ENCODE results near the gene AK2. TPM values are rescaled to one million over a fixed set of nuclear protein-coding genes. Genes with fewer than 3 reads are reported as not detected.

Gene AK2
- total and polyA plus RNA-seq, 2 donors (not counting 3 experiments of a cell fraction or from before 2014, with no cell fraction given), result 107 to 134 TPM

GRCh38 chr1:33032126-33032869 lies 4.4 kb downstream of the AK2 start:
- Histone ChIP-seq H3K36me3 (ENCODE audit: control insufficient read depth in 2 of 2, extremely low read depth in 1 of 2, insufficient read depth in 2 of 2, low read length in 2 of 2) (no peaks in the 10 kb centered on the region), H3K27me3 (ENCODE audit: control insufficient read depth in 2 of 2, insufficient read depth in 2 of 2, low read length in 2 of 2) (no peaks in the 10 kb centered on the region), H3K9me1 (replicated peaks; ENCODE audit: control insufficient read depth, extremely low read depth, insufficient read depth, low read length) (no peaks in the 10 kb centered on the region), H3K9me3 (replicated peaks; ENCODE audit: control insufficient read depth, insufficient read depth, low read length) (no peaks in the 10 kb centered on the region), H3K4me1 (ENCODE audit: control insufficient read depth, extremely low read depth, insufficient read depth, low read length) (peaks cover 15% of the 10 kb centered on the region), H2AFZ (ENCODE audit: low read depth, low read length) (no peak overlapping the region), H3K27ac (ENCODE audit: insufficient read depth, low read depth, low read length) (no peak overlapping the region), H3K79me2 (ENCODE audit: control insufficient read depth, insufficient read depth, low read length) (peaks cover 83% of the 10 kb centered on the region), H4K20me1 (replicated peaks; ENCODE audit: control insufficient read depth, extremely low read depth, insufficient read depth, low read length) (no peaks in the 10 kb centered on the region), H3K9ac (replicated peaks; ENCODE audit: extremely low read depth, insufficient read depth, low read length) (no peak overlapping the region), H3K4me3 (replicated peaks in 1 of 3; ENCODE audit: insufficient read depth in 1 of 3, low read depth in 1 of 3, low read length in 3 of 3) (no peak overlapping the region), H3K4me2 (ENCODE audit: insufficient read depth, low read length) (no peak overlapping the region)
- no TSS peak for BruUV-seq (replicated peaks)
- DNase-seq (ENCODE audit: low read depth, low spot score), result no peak
- CTCF ChIA-PET, result no interaction called here
- TF ChIP-seq, protein P1, sequence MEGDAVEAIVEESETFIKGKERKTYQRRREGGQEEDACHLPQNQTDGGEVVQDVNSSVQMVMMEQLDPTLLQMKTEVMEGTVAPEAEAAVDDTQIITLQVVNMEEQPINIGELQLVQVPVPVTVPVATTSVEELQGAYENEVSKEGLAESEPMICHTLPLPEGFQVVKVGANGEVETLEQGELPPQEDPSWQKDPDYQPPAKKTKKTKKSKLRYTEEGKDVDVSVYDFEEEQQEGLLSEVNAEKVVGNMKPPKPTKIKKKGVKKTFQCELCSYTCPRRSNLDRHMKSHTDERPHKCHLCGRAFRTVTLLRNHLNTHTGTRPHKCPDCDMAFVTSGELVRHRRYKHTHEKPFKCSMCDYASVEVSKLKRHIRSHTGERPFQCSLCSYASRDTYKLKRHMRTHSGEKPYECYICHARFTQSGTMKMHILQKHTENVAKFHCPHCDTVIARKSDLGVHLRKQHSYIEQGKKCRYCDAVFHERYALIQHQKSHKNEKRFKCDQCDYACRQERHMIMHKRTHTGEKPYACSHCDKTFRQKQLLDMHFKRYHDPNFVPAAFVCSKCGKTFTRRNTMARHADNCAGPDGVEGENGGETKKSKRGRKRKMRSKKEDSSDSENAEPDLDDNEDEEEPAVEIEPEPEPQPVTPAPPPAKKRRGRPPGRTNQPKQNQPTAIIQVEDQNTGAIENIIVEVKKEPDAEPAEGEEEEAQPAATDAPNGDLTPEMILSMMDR (IDR thresholded peaks at IDR 0.05; ENCODE audit: extremely low read depth in 1 of 2, insufficient read depth in 1 of 2, low read depth in 1 of 2, low read length in 2 of 2), result no peak
- TF ChIP-seq MAX (IDR thresholded peaks at IDR 0.05; ENCODE audit: insufficient read depth, insufficient read length) (no peak), FOS (IDR thresholded peaks at IDR 0.05; ENCODE audit: borderline replicate concordance, insufficient read depth, low read length) (no peak), POLR2A (IDR thresholded peaks at IDR 0.05; ENCODE audit: low read depth, low read length) (no peak), MYC (IDR thresholded peaks at IDR 0.05; ENCODE audit: low read depth, low read length) (no peak), GATA2 (IDR thresholded peaks at IDR 0.05; ENCODE audit: insufficient read depth, insufficient read length, low read depth, low read length) (no peak), POLR2AphosphoS5 (IDR thresholded peaks at IDR 0.05; ENCODE audit: insufficient read depth, low read depth, low read length) (no peak), JUN (IDR thresholded peaks at IDR 0.05; ENCODE audit: borderline replicate concordance, insufficient read depth, insufficient read length, low read depth) (no peak), EZH2 (IDR thresholded peaks at IDR 0.05; ENCODE audit: borderline replicate concordance, low read depth, low read length, severe bottlenecking) (no peak)
- POLR2A ChIA-PET, result no interaction called here
- dilution Hi-C loops (cut with MboI; ENCODE audit: extremely low pct_ligation_motif_present, low sequenced_read_pairs), result no loop called here
- intact Hi-C loops (cut with micrococcal nuclease), result no loop called here
- no peak for FAIRE-seq
